Body of pancreas (tissue), 4 donors: ENCODE results near the gene FOXL2NB.

Experiments
- POLR2A ChIP-seq, 3 donors: fragments of 450-650 bp; IDR thresholded peaks; one replicate each; pipeline ENCODE4 v1.6.1; 2016; ENCODE audit warnings: antibody characterized with exemption in 3 of 3, mild to moderate bottlenecking in 2 of 3
- TF ChIP-seq, protein P1 (sequence below), 7 experiments: fragments of 450-650 bp in 4 of 7; fragments of 200-600 bp in 3 of 7; sonication (generic) in 3 of 7; IDR thresholded peaks; one replicate each; pipeline ENCODE4 v1.5.1; 2016 to 2019; ENCODE audit warnings: antibody characterized with exemption in 7 of 7

- TF ChIP-seq, protein P1, sequence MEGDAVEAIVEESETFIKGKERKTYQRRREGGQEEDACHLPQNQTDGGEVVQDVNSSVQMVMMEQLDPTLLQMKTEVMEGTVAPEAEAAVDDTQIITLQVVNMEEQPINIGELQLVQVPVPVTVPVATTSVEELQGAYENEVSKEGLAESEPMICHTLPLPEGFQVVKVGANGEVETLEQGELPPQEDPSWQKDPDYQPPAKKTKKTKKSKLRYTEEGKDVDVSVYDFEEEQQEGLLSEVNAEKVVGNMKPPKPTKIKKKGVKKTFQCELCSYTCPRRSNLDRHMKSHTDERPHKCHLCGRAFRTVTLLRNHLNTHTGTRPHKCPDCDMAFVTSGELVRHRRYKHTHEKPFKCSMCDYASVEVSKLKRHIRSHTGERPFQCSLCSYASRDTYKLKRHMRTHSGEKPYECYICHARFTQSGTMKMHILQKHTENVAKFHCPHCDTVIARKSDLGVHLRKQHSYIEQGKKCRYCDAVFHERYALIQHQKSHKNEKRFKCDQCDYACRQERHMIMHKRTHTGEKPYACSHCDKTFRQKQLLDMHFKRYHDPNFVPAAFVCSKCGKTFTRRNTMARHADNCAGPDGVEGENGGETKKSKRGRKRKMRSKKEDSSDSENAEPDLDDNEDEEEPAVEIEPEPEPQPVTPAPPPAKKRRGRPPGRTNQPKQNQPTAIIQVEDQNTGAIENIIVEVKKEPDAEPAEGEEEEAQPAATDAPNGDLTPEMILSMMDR (IDR thresholded peaks at IDR 0.05): no peak
- TF ChIP-seq POLR2A (IDR thresholded peaks at IDR 0.05): no peak
Observed at GRCh38 chr3:138908846-138909245, 38.2 kb upstream of the FOXL2NB start.
